Measurements from ENCODE around the gene AGPAT3.
"Not testable (repeated sequence)": the region's sequence is repeated elsewhere in the genome, so short reads cannot be mapped to it uniquely, and the experiment has no call there.

AGPAT3 gene

DNA sequence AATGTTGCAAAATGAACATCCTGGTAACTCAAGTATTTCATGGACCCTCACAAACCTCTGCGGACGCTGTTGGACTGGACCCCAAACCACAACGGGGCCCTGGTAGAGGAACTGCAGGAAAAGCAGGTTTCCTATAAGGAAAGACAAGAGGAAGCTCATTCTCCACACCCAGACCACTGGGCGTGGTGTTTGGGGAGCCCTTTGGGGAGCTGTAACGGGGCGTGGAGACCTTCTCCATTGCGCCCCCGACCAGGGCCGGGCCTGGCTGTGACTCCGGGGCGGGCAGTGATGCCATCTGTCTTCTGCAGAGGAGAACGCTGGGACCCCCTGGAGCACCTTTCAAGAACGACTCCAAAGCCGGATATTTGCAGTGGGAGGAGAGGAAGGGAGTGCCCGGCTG, 30.0 kb upstream of the AGPAT3 start:
- no peak for DNase-seq

DNA sequence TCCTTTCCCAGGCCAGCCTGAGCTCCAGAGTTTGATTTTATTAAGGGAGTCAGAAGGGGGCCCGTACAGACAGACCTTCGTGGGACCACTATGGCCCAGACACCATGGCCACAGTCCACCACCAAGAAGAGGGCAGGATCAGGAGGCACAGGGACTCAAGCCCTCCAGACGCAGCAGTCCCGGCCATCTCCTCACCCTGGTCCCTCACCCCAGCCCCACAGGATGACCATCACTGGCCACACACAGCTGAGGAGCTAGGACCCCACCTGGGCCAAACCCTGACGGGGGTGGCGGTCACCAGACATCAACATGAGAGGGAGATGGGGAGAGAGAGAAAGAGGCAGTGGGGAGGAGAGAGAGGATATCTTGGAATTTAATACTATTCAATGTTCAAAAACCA, 29.2 kb upstream of the AGPAT3 start:
- DNase-seq = no peak

DNA sequence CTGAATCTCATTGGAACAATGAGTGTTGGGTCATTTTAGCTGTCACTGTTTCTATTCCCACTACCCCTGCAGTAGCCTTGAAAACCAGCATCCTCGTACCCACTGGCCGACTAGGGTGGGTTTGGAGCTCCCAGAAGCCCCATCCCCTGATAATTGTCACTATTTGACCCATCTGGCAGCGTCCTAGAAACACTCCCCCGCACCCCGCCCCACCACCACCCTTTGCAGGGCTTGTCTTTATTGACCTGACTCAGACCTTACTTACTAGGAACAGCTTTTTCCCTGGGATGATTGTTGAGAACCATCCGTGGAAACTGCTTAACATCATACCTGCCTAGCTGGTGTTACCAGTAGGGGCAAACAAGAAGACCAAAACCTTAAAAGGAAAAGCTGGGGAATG, 28.4 kb upstream of the AGPAT3 start:
- no peak for DNase-seq

DNA sequence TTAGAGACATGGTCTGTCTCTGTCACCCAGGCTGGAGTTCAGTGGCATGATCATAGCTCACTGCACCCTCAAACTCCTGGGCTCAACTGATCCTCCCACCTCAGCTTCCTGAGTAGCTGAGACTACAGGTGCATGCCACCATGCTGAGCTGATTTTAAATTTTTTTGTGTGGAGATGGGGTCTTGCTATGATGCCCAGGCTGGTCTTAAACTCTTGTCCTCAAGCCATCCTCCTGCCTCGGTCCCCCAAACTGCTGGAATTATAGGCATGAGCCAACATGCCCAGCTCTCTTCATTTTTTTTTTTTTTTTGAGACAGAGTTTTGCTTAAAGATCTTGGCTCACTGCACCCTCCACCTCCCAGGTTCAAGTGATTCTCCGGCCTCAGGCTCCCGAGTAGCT, 24.8 kb upstream of the AGPAT3 start:
- DNase-seq = no peak

DNA sequence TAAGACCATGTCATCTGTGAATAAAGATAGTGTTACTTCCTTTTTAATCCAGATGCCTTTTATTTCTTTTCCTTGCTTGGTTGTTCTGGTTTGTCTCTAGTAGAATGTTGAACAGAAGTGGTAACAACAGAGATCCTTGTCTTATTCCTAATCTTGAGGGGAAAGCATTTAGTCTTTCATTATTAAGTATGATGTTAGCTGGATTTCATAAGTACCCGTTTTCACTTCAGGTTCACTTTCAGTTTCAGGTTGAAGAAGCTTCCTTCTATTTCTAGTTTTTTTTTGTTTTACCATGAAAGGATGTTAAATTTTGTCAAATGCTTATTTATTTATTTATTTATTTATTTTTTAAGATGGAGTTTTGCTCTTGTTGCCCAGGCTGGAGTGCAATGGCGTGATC, 22.3 kb upstream of the AGPAT3 start:
- DNase-seq = no peak

DNA sequence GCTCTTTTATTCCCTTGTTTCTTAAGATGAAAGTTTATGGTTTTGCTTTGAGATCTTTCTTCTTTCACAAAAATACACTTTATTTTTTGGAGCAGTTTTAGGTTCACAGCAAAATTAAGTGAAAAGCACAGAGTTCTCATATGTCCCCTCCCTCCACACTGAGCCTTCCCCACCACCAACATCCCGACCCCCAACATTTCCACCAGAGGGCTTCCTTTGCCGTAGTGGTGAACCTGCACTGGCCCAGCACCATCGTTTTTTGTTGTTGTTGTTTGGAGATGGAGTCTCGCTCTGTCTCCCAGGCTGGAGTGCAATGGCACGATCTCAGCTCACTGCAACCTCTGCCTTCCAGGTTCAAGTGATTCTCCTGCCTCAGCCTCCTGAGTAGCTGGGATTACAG, 20.1 kb upstream of the AGPAT3 start:
- DNase-seq = not testable (repeated sequence)

DNA sequence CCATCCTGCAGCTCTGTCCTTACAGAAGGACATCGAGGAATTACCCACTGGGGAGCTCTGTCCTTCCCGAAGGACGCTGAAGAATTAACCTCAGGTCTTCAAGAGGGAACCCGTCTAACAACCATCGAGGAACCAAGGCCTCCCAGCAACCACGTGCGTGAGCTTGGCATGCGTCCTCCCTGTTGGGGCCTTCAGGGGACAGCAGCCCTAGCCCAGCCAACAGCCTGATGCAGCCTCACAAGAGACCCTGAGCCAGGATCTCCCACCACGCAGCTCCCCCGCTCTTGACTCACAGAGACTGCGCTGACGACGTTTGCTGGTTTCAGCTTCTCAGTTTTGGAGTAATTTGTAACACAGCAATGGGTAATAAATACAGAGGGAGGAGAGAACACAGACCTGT, 19.6 kb upstream of the AGPAT3 start:
- DNase-seq = no peak

DNA sequence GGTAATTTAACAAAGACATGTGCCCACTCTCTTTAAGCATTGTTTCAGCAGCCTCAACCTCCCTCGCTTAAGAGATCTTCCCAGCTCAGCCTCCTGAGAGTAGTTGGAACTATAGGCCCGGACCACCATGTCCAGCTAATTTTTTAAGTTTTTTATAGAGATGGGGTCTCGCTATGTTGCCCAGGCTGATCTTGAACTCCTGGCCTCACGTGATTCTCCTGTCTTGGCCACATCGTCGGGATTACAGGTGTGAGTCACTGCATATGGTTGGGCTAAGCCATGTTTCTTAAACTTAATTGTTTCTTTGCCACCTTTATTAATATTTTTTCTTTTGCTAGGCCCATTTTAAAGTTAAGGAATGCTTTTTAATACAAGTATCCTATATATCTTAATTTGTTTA, 18.6 kb upstream of the AGPAT3 start:
- no peak for DNase-seq

DNA sequence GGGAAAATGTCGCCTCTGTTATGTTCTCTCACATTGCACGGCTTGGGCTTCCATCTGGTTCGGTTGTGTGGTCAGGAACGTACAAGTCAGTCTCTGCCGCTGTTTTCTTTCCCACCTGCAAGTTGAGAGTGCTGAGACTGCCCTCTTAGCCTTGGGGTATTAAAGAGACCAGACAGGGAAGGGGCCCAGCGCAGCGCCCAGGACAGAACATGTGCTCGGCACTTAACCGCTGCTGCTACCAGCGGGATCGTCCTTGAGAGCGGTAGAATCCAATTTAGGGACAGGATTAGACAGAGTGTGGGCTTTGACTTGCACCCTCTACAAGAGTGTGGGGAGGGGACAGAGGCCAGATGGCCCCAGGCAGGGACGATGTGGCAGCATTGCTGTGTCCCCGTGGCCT, 17.7 kb upstream of the AGPAT3 start:
- DNase-seq = no peak

DNA sequence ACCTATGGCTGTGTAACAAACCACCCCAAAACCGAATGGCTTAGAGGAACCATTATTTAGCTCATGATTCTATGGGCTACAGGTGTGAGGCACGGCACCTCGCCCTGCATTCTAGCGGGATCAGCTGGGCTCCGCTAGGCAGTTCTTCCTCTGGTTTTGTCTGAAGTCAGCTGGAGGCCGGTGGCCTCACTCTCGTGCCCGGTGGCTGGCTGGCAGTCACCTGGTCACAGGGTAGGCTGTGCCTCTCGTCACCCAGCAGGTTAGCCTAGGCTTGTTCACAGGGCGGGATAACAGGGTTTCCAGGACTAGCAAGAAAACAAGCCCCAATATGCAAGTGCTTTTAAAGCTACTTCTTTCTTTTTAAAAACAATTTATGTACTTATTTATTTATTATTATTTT, 16.3 kb upstream of the AGPAT3 start:
- no peak for DNase-seq

DNA sequence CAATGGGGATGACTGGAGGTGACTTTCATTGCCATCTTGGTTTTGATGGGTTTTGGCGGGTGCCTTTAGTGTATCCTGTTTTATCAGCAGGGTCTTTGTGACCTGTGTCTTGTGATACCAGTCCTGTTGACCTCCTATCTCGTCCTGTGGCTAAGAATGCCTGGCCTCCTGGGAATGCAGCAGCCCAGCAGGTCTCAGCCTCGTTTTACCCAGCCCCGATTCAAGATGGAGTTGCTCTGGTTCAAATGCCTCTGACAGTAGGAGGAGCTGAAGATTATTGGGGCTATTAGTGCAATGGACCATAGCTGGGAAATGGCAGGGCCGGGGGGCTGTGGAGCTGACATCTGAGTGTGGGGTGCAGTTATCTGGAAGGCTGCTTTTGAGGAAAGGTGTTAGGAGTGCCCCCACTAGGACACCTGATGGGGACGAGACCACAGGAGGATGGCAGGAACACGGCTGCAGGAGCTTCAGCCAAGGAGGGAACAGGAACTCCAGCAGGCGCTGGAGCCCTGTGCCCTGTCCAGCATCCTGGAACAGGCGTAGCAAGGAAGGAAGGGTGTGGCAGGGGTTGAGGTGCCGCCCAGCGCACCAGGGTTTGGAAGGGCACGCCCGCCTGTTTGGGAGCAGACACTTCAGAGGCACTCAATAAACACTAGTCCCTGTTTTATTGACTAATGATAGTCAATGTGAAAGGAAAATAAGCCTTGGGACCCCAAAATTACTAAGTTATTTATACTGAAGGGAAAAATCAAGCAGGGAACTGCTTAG, 15.3 kb upstream of the AGPAT3 start:
- no peak for DNase-seq

DNA sequence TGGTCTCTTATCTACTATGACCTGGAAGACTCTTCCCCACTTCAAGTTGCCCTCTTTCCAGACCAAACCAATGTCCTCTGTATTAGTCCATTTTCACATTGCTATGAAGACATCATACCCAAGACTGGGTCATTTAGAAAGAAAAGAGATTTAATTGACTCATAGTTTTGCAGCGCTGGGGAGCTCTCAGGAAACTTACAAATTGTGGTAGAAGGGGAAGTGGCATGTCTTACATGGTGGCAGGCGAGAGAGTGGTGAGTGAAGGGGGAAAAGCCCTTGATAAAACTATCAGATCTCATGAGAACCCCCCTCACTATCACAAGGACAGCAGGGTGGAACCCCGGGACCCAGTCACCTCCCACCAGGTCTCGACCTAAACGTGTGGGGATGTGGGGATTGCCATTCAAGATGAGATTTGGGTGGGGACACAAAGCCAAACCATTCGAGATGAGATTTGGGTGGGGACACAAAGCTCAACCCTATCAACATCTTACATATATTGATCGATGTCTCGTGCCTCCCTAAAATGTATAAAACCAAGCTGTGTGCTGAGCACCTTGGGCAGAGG, 14.2 kb upstream of the AGPAT3 start:
- DNase-seq = no peak

DNA sequence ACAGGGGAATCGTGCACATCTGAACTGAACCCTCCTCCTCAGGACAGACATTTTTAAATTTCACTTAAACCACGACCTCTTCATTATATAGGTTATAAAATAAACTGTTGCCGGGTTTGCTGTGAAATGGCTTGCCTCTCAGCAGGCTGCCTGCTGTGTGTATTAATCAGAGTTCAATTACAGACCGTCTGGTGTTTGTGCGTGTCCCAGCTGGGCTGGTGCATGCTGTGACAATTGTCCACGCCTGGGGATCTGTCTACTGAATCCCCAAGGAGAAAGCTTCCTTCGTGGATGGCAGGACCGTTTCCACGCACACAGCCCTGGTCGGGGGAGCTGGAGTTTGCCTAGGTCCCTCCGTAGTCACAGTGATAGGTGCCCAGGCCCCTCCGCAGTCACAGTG, 13.4 kb upstream of the AGPAT3 start:
- DNase-seq = no peak

DNA sequence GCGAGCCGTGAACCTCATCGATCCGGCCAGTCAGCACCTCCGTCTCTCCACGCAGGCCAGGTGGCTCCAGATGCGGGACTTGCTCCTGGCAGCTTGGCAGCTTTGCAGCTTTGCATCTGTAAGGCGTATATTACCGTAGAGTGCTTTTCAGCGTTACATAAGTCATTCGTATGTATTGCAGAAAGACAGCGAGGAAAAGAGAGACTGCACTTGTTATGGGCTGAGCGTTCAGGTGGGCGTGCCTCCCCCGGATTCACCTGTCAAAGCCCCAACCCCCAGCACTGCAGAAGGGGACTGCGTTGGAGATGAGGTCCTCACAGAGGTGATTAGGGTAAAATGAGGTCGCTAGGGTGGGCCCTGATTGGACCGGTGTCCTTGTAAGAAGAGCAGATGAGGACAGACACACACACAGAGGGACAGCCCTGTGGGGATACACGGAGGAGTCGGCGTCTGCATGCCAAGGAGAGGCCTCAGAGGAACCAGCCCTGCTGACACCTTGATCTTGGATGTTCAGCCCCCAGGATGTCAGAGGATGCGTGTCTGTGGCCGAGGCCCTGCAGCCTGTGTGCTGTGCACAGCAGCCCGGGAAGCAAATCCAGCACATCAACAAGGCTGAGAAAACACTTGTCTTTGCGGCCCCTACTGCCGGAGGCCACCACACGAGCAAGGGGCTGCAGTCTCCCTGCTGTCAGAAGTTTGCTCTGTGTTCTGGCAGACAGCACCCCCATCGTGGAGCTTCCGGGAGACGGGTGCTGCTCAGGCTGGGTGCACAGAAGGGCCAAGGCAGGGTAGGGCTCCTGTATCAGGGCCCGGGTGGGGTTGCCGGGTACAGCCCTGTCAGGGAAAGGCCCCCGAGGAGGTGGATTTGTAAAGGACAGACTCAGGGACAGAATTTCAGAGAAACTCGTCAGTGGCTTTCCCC, 10.9 kb upstream of the AGPAT3 start:
- no peak for DNase-seq

DNA sequence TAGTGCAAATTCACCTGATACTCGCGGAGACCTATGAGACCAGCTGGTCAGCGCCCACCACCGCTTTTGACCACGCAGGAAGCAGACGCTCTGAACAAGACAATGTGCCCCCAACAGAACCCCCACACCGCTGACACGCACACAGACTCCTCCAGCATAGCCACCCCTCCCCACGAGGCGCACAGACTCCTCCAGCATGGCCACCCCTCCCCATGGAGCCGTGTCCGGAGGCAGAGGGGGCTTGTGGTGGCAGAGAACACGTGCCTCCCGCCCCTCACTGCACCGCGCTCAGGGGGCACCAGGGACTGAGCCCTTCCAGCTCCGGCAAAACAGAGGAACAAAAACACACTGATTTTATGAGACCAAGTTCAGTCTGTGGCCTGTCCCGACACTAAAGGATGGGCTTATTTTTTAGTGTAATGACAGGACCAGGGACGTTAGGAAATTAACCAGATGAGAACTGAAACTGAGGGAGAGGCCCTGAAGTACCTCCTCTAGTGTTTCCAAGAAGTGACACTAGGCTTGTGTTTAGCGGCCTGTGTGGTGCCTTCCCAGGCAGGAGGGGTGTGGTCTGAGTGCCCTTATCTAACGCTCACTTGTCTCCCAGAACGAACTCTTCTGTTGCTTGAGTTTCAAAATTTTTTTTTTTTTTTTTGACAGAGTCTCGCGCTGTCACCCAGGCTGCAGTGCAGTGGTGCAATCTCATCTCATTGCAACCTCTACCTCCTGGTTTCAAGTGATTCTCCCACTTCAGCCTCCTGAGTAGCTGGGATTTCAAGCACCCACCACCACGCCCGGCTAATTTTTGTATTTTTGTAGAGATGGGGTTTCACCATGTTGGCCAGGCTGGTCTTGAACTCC, 10.0 kb upstream of the AGPAT3 start:
- peak in 1 of 2 donors; percentile 45 for DNase-seq

DNA sequence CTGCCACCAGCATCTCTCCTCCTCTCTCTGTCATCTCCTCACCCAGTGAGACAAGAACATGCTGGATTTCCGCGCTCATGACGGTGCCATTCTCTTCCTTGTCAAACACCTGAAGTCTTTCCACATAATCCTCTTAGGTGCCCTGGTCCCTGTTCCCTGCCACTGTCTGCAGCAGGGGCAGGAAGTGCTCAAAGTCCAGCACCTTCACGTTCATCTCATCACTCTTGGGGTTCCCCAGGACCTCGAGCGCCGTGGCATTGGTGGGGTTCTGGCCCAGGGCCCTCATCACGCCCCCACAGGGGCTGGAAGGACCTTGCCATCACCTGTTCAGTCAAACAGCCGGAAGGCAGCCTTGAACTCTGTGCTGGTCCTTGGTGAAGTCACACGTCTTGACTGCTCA, 9.1 kb upstream of the AGPAT3 start:
- no peak for DNase-seq

DNA sequence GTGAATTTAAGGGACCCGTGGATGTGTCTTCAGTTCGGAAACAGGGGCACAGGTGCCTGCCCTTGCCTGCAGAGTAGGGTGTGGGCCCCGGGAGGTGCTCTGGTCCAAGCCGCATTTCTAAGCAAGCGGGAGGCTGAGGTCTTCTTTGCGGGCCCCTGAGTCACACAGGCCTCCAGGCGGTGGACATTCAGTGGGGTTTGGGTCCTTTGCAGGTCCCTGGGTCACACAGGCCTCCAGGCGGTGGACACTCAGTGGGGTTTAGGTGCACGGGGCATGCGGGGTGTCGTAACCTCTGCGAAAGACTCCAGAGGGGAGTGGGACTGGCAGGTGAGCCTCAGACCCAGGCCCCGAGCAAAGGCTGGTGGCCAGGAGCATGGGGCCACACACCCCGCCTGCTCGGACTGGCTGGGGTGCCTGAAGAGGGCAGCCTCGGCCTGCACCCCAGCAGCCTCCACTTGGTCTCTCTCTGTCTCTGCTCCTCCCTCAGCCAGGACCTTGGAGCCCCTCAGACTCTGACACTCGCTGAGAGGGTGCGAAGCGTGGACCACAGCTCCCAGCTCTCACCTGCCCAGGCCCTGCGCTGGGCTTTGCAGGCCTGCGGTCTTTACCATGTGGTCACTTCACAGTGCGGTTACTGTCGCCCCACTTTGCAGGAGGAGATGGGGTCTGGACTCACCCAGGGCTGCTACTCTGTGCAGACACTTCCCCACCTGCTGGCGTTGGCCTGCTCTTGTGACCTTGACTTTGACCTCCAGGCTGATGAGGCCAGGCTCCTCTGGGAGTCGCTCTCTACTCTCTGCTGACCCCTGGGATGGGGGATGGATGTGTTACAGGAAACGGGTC, 6.0 kb upstream of the AGPAT3 start:
- no peak for DNase-seq

DNA sequence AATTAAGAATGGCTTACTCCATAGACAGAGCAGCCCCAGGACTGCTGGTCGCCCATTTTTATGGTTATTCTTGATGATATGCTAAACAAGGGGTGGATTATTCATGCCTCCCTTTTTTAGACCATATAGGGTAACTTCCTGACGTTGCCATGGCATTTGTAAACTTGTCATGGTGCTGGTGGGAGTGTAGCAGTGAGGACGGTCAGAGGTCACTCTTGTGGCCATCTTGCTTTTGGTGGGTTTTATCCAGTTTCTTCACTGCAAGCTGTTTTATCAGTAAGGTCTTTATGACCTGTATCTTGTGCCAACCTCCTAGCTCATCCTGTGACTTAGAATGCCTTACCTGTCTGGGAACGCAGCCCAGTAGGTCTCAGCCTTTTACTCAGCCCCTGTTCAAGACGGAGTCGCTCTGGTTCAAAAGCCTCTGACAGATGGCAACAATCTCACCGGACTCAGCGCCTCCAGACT, 5.2 kb upstream of the AGPAT3 start:
- DNase-seq = no peak

DNA sequence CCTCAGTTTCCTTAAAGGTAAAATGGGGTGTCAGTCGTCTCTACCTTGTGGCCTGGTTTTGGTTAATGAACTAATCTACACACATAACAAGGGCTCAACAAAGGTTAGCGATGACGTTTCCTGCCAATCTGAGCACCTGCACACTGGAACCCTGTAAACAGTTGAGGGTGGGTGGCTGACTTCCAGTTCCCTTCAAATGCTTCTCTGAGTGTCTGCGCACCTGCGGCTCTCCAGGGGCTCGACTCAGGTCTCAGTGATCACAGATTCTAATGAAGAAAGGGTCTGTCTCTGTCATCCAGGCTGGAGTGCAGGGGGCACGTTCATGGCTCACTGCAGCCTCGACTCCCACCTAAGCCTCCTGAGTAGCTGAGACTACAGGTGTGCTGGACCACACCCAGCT, 3.3 kb upstream of the AGPAT3 start:
- DNase-seq = no peak

DNA sequence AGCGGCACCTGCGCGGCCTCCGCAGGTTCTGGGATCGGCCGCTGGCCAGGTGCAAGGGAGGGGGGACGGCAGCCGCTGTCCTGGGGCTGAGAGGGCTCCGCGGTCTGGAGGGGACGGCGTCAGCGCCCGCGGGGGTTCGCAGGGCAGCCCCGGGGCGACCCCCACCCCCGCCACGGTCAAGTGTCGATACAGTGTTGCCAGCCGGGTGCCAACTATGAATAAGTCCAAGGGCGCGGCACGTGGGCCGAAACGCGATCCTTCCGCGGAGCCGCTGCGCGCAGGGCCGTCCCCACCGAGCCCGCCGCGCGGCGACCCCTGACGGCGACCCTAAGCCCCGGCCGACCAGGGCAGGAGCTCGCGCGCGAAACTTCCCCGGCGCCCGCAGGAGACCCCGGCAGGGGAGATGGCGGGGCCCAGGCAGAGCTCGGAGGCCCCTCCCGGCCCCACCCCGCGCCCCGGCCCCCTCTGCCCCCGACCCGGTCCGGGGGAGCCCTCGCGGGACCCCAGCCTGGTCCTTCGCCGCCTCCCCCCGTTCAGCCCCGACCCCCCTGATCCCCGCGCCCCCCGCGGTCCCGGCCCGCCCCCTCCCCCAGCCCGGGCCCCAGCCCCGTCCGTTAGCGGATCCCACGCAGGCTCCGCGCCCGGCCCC, 586 bp upstream of the AGPAT3 start:
- DNase-seq = peak; percentile 46 to 57

DNA sequence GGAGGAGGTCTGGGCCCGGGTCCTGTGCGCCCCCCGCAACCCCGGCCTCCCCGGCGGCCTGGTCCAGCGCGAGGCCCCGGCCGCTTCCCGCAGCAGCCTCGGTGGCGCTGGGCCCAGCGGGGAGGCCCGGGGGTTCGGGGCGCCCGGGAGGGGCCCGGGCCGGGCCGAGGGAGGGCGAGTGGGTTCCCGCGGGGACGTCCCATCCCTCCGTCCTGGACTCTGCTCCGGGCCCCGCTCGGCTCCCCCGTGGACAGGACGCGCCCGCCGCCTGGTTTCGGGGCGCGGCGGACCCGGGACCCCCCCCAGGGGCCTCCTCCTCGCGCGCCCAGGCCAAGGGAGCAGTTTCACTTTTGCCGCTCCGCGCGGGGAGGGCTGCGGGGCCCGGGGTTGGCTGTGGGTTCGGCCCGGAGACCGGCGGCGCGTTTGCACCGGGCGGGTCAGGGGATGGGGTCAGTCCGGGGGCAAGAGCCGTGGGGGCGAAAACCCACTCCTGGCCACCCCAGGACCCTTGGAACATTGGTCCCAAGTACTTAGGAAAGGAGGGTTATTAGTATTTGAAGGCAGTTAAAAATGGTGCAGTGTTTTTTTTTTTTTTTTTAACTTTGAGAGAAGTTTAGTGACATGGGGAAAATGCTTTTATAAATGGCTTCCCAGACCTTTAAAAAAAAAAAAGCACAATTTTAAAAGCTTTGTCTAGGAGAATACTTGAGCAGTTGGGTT, 677 bp downstream of the AGPAT3 start:
- peak; percentile 54 to 65 for DNase-seq
